AG04450 (cell line): ENCODE results near the gene TMEM256. TPM values are rescaled to one million over a fixed set of nuclear protein-coding genes. Genes with fewer than 3 reads are reported as not detected.

Source experiments
- CTCF ChIA-PET: fragments of 300-600, 350-600 bp; formaldehyde crosslinking; extraction: SDS; loops from one replicate; lab custom pipeline; 2022; ENCODE audit warnings: antibody characterized with exemption, inconsistent platforms; lab: Charles Lee
- POLR2A ChIA-PET: fragments of 350-600 bp; formaldehyde crosslinking; extraction: SDS; loops from one replicate; lab custom pipeline; 2021; ENCODE audit warnings: antibody characterized with exemption, inconsistent platforms; lab: Yijun Ruan, JAX
- DNase-seq: peaks from one replicate; pipeline ENCODE4 v3.0.0-alpha.2; 2011; ENCODE audit warnings: low read depth, low spot score
- H3K27ac ChIP-seq: one replicate; pipeline ENCODE4 v1.5.1; 2012; ENCODE audit warnings: low read depth, low read length, control low read depth
- H3K27me3 ChIP-seq: one replicate; pipeline ENCODE4 v1.6.0; 2012; ENCODE audit warnings: low read length; ENCODE audit not compliant: control insufficient read depth, insufficient read depth
- H3K4me3 ChIP-seq: 2 replicates; pipeline ENCODE4 v1.5.1; 2011; ENCODE audit warnings: mild to moderate bottlenecking, low read depth, low read length, control low read depth
- H3K9me3 ChIP-seq: 2 replicates; pipeline ENCODE4 v1.5.1; 2012; ENCODE audit warnings: low read length; ENCODE audit not compliant: control insufficient read depth, insufficient read depth
- polyA plus RNA-seq: library from polyadenylated mRNA; depleted of rRNA; stranded (reverse); fragments of >200 nt; gene quantifications from 2 replicates; pipeline ENCODE4 v1.2.3, GENCODE V29; 2011
- TF ChIP-seq, protein P1 (sequence below): IDR thresholded peaks from 2 replicates; pipeline ENCODE4 v1.5.1; 2011; ENCODE audit warnings: low read depth, low read length, control low read depth, inconsistent platforms

Gene TMEM256
- polyA plus RNA-seq, 1 experiment = 83.8 TPM

DNA sequence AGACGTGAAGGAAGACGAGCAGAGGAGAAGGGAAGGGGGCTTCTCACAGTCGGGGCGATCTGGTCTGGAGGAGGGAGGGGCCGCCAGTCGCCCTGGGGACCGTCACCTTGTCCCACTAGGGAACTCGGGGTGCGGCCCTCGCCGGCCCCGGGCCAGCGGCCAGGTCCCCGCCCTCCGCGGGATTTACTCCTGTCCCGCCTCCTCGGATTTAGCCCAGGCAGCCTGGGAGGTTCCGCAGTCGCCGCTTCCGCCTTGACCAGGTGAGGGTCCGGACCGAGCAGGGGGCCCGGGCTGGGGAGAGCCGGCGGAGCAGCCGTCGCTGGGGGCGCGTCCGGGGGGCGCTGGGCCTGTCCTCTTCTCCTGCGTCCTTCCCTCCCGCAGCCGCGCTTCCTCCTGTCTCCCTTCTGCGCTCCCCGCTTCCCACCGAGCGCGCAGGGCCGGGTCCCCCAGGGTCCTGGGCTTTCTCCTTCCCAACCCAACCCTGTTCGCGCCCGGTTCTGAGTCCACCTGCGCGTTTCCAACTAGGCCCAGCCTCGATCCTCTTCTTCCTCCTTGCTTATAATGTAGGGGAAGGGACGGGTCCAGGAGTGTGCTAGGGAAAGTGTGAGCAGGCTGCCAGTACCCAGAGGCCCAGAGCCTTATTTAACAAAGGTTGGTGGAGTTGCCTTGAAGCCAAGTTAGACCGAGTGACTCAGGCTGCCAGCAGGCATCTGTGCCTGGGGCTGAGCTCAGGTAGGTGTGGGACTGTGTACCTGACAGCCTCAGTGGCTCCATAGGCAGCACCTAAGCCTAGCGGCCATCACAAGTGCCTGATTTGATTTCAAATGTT is 22.8 kb downstream of the TMEM256 start, which contains the start of gene TNK1:
TNK1 (plus strand) TSS at position 235 of the 829 bp plus-strand sequence. CDS start 1,838 bp downstream, outside the sequence.
- Histone ChIP-seq H3K9me3 (peaks cover 8% of the 10 kb centered on the region), H3K4me3 (peak within 1 kb of the TSS; percentile 22), H3K27me3 (peaks cover 37% of the 10 kb centered on the region), H3K27ac (no peak within 1 kb of the TSS)
- no peak for DNase-seq
- CTCF ChIA-PET = interaction anchor here (1.1 kb wide), 1 partner anchor 179 kb away, joined by 3 read pairs; no protein-coding TSS in a partner anchor
- TF ChIP-seq, protein P1, sequence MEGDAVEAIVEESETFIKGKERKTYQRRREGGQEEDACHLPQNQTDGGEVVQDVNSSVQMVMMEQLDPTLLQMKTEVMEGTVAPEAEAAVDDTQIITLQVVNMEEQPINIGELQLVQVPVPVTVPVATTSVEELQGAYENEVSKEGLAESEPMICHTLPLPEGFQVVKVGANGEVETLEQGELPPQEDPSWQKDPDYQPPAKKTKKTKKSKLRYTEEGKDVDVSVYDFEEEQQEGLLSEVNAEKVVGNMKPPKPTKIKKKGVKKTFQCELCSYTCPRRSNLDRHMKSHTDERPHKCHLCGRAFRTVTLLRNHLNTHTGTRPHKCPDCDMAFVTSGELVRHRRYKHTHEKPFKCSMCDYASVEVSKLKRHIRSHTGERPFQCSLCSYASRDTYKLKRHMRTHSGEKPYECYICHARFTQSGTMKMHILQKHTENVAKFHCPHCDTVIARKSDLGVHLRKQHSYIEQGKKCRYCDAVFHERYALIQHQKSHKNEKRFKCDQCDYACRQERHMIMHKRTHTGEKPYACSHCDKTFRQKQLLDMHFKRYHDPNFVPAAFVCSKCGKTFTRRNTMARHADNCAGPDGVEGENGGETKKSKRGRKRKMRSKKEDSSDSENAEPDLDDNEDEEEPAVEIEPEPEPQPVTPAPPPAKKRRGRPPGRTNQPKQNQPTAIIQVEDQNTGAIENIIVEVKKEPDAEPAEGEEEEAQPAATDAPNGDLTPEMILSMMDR = no peak
- POLR2A ChIA-PET = interaction anchor here (0.8 kb wide), 1 partner anchor 13 kb away, joined by 3 read pairs; the partner anchor contains the start of gene PLSCR3

DNA sequence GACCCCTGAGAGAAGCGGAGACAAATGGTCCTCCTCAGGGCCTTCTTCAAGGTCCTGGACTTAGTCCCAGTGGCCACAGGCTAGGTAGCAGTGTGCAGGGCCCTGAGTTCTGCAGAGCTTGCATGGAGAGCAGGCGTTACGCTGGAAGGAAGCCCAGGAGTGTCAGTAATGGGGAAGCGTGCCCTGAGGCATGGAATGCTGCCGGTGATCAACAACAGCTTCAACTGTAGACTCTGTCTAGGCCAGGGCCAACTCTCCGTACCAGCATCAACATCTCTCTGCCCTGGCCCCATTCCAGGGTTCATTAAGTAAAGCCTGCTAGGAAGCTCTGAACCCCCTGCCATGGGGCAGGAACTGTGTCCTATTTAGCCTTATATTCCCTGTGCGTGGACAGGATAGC is 23.6 kb downstream of the TMEM256 start:
- Histone ChIP-seq H3K27ac (no peak overlapping the region), H3K4me3 (no peak overlapping the region), H3K27me3 (peaks cover 37% of the 10 kb centered on the region), H3K9me3 (peaks cover 8% of the 10 kb centered on the region)
- no peak for DNase-seq
- POLR2A ChIA-PET = interaction anchor here (0.6 to 0.8 kb wide), 3 partner anchors 14 to 53 kb away, joined by 3 to 7 read pairs (median 3); partner anchors contain the start of genes PLSCR3 and TMEM256
- CTCF ChIA-PET = interaction anchor here (1.1 kb wide), 1 partner anchor 180 kb away, joined by 3 read pairs; no protein-coding TSS in a partner anchor
- TF ChIP-seq, protein P1 = no peak

DNA sequence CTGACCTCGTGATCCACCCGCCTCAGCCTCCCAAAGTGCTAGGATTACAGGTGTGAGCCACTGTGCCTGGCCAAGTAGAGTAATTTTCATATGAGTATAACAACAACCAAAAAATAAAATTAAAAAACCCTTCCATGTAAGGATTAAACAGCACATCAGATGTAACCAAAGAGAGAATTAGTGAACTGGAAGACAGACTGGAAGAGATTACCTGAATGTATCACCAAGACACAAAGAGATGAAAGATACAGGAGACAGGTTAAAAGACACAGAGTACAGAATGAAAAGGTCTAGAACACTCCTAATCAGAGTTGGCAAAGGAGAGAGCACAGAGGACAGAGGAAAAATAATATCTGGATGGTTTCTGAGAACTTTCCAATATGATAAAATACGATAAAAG is 24.8 kb downstream of the TMEM256 start:
- Histone ChIP-seq H3K4me3 (no peak overlapping the region), H3K27me3 (peaks cover 37% of the 10 kb centered on the region), H3K27ac (no peak overlapping the region), H3K9me3 (peaks cover 8% of the 10 kb centered on the region)
- POLR2A ChIA-PET = no interaction called here
- CTCF ChIA-PET = no interaction called here
- TF ChIP-seq, protein P1 = no peak
- no peak for DNase-seq

DNA sequence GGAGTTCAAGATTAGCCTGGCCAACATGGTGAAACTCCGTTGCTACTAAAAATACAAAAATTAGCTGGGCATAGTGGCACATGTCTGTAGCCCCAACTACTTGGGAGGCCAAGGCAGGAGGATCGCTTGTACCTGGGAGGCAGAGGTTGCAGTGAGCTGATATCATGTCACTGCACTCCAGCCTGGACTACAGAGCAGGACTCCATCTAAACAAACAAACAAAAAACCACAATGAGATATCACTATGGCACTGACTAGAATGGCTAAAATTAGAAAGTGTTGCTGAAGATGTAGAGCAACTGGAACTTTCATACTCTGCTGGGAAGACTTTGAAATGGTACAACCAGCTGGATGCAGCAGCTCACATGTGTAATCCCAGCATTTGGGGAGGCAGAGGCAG is 29.5 kb downstream of the TMEM256 start:
- Histone ChIP-seq H3K4me3 (no peak overlapping the region), H3K27ac (no peak overlapping the region), H3K27me3 (peaks cover 6% of the 10 kb centered on the region), H3K9me3 (no peaks in the 10 kb centered on the region; the same call in 1 of the 2 replicates)
- ChIA-PET CTCF (no interaction called here), POLR2A (no interaction called here)
- no peak for DNase-seq
- TF ChIP-seq, protein P1 = no peak

DNA sequence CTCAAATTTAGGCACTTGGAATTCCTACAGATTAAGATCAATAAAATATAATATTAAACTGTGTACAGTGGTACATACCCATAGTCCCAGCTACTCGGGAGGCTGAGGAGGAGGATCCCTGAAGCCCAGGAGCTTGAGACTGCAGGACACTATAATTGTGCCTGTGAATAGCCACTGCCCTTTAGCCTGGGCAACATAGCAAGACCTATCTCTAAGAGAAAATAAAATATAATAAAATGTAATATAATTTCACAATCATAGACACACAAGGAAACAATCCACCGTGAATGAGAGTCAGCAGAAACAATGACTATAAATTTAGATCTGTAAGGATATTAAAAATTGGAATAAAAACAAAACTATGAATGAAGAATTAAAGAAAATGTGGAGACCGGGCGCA is 33.0 kb downstream of the TMEM256 start:
- CTCF ChIA-PET = interaction anchor here (0.6 to 2.4 kb wide), 2 partner anchors 15 to 204 kb away, joined by 6 to 9 read pairs; no protein-coding TSS in a partner anchor
- peaks cover 14% of the 10 kb centered on the region for H3K27me3 ChIP-seq
- TF ChIP-seq, protein P1 = no peak
- no peaks in the 10 kb centered on the region for H3K9me3 ChIP-seq
- no peak overlapping the region for H3K27ac ChIP-seq
- POLR2A ChIA-PET = interaction anchor here (0.8 kb wide), 1 partner anchor 33 kb away, joined by 3 read pairs; the partner anchor contains the start of gene TMEM256
- no peak overlapping the region for H3K4me3 ChIP-seq
- no peak for DNase-seq
